GM19043 (cell line): ENCODE data around the gene ALOX5.

Experiments used
- ATAC-seq: cut with Tn5 transposase; IDR thresholded peaks from one replicate; pipeline ENCODE4 v1.9.1; 2021; ENCODE audit warnings: low read depth; ENCODE audit not compliant: unreplicated experiment

ALOX5 gene

GRCh38 chr10:45422866-45423659 is 49.0 kb downstream of the ALOX5 start:
- no peak for ATAC-seq

GRCh38 chr10:45423976-45424499 is 50.0 kb downstream of the ALOX5 start:
- no peak for ATAC-seq

- ATAC-seq: no peak
Observed at GRCh38 chr10:45424668-45425404, 50.8 kb downstream of the ALOX5 start.

- no peak for ATAC-seq
Observed at GRCh38 chr10:45425621-45426563, 51.9 kb downstream of the ALOX5 start.

GRCh38 chr10:45427262-45427969 is 53.4 kb downstream of the ALOX5 start:
- no peak for ATAC-seq

- no peak for ATAC-seq
Observed at GRCh38 chr10:45427970-45428366, 54.0 kb downstream of the ALOX5 start.

GRCh38 chr10:45428611-45429510 is 54.8 kb downstream of the ALOX5 start:
- no peak for ATAC-seq

GRCh38 chr10:45429790-45430189 is 55.8 kb downstream of the ALOX5 start:
- no peak for ATAC-seq

GRCh38 chr10:45432113-45432512 is 58.1 kb downstream of the ALOX5 start:
- ATAC-seq: no peak

GRCh38 chr10:45432700-45433472 is 58.9 kb downstream of the ALOX5 start:
- ATAC-seq: no peak

GRCh38 chr10:45433716-45434469 is 59.9 kb downstream of the ALOX5 start:
- peak; percentile 96 for ATAC-seq

- ATAC-seq: no peak
Observed at GRCh38 chr10:45437587-45438465, 63.8 kb downstream of the ALOX5 start.

GRCh38 chr10:45438466-45439090 is 64.6 kb downstream of the ALOX5 start:
- no peak for ATAC-seq

GRCh38 chr10:45439365-45439764 is 65.3 kb downstream of the ALOX5 start:
- ATAC-seq: no peak

- no peak for ATAC-seq
Observed at GRCh38 chr10:45439873-45440272, 65.9 kb downstream of the ALOX5 start.

GRCh38 chr10:45440511-45441062 is 66.6 kb downstream of the ALOX5 start:
- no peak for ATAC-seq
